H9 (cell line): ENCODE data around the gene FOXD1. TPM values are rescaled to one million over a fixed set of nuclear protein-coding genes. Genes with fewer than 3 reads are reported as not detected.

Experiments used
- DNase-seq: peaks from one replicate; pipeline ENCODE4 v3.0.0-alpha.2; 2017
- H2AFZ ChIP-seq: one replicate; pipeline ENCODE4 v1.6.1; 2013; ENCODE audit warnings: mild to moderate bottlenecking, low read length, control low read depth, moderate library complexity
- H2AK5ac ChIP-seq: 2 replicates; pipeline ENCODE4 v1.6.1; 2013; ENCODE audit warnings: low read length, control low read depth, mixed read lengths; ENCODE audit not compliant: insufficient read length
- H2BK120ac ChIP-seq: one replicate; pipeline ENCODE4 v1.6.1; 2013; ENCODE audit warnings: low read depth, mild to moderate bottlenecking, low read length, control low read depth, inconsistent platforms; ENCODE audit not compliant: poor library complexity, severe bottlenecking
- H2BK12ac ChIP-seq: 2 replicates; pipeline ENCODE4 v1.6.1; 2013; ENCODE audit warnings: low read length, control low read depth, mixed read lengths, low read depth; ENCODE audit not compliant: insufficient read length
- H2BK15ac ChIP-seq: 2 replicates; pipeline ENCODE4 v1.6.1; 2013; ENCODE audit warnings: low read depth, low read length, control low read depth
- H2BK20ac ChIP-seq: one replicate; pipeline ENCODE4 v1.6.1; 2013; ENCODE audit warnings: low read depth, mild to moderate bottlenecking, low read length, control low read depth, inconsistent platforms; ENCODE audit not compliant: poor library complexity, severe bottlenecking
- H2BK5ac ChIP-seq: 2 replicates; pipeline ENCODE4 v1.6.1; 2013; ENCODE audit warnings: low read length, control low read depth, mixed read lengths; ENCODE audit not compliant: insufficient read length
- H3K14ac ChIP-seq: 2 replicates; pipeline ENCODE4 v1.6.1; 2013; ENCODE audit warnings: low read length, control low read depth; ENCODE audit not compliant: insufficient read depth
- H3K18ac ChIP-seq: 2 replicates; pipeline ENCODE4 v1.6.1; 2013; ENCODE audit warnings: low read depth, mild to moderate bottlenecking, mixed read lengths, low read length, control low read depth; ENCODE audit not compliant: insufficient read length
- H3K23ac ChIP-seq: 2 replicates; pipeline ENCODE4 v1.6.1; 2013; ENCODE audit warnings: low read length, control low read depth, mixed read lengths, low read depth; ENCODE audit not compliant: insufficient read length
- H3K23me2 ChIP-seq: 2 replicates; pipeline ENCODE4 v1.6.1; 2013; ENCODE audit warnings: low read depth, mild to moderate bottlenecking, mixed read lengths, low read length, control low read depth; ENCODE audit not compliant: insufficient read length, poor library complexity, severe bottlenecking
- H3K27ac ChIP-seq: 2 replicates; pipeline ENCODE4 v1.5.1; 2013; ENCODE audit warnings: low read length, control low read depth, mixed read lengths, low read depth; ENCODE audit not compliant: insufficient read length
- H3K27me3 ChIP-seq: 2 replicates; pipeline ENCODE4 v1.6.1; 2013; ENCODE audit warnings: low read length, control low read depth, inconsistent platforms; ENCODE audit not compliant: insufficient read depth
- H3K4ac ChIP-seq: 2 replicates; pipeline ENCODE4 v1.6.1; 2013; ENCODE audit warnings: low read depth, mild to moderate bottlenecking, control low read depth, inconsistent platforms, low read length, moderate library complexity
- H3K4me1 ChIP-seq: 2 replicates; pipeline ENCODE4 v1.6.1; 2013; ENCODE audit warnings: low read length, control low read depth, inconsistent platforms; ENCODE audit not compliant: insufficient read depth
- H3K4me2 ChIP-seq: 2 replicates; pipeline ENCODE4 v1.6.1; 2013; ENCODE audit warnings: low read length, control low read depth, mixed read lengths; ENCODE audit not compliant: insufficient read length, insufficient read depth
- H3K56ac ChIP-seq: 2 replicates; pipeline ENCODE4 v1.6.1; 2013; ENCODE audit warnings: low read depth, mild to moderate bottlenecking, mixed read lengths, low read length, control low read depth; ENCODE audit not compliant: insufficient read length
- H3K79me1 ChIP-seq: 2 replicates; pipeline ENCODE4 v1.6.1; 2013; ENCODE audit warnings: low read depth, mild to moderate bottlenecking, moderate library complexity, low read length, control low read depth, inconsistent platforms; ENCODE audit not compliant: insufficient read depth, poor library complexity, severe bottlenecking
- H3K79me2 ChIP-seq: 2 replicates; pipeline ENCODE4 v1.6.1; 2013; ENCODE audit warnings: low read length, control low read depth, inconsistent platforms; ENCODE audit not compliant: insufficient read depth
- H3K9ac ChIP-seq: 2 replicates; pipeline ENCODE4 v1.6.1; 2013; ENCODE audit warnings: low read length, control low read depth, mixed read lengths; ENCODE audit not compliant: insufficient read length; ENCODE audit errors: extremely low read depth
- H3K9me3 ChIP-seq: one replicate; pipeline ENCODE4 v1.6.1; 2013; ENCODE audit warnings: low read depth, low read length, inconsistent platforms; ENCODE audit not compliant: control insufficient read depth
- H3T11ph ChIP-seq: one replicate; pipeline ENCODE4 v1.6.1; 2013; ENCODE audit warnings: mild to moderate bottlenecking, low read length, control low read depth, inconsistent platforms
- H4K20me1 ChIP-seq: one replicate; pipeline ENCODE4 v1.6.1; 2013; ENCODE audit not compliant: control insufficient read depth, insufficient read length, insufficient read depth
- H4K5ac ChIP-seq: 2 replicates; pipeline ENCODE4 v1.6.1; 2013; ENCODE audit warnings: low read depth, mild to moderate bottlenecking, mixed read lengths, low read length, control low read depth; ENCODE audit not compliant: insufficient read length
- H4K8ac ChIP-seq: replicated peaks from 2 replicates; pipeline ENCODE4 v1.6.1; 2013; ENCODE audit warnings: low read length, control low read depth, mixed read lengths, low read depth; ENCODE audit not compliant: insufficient read length
- H4K91ac ChIP-seq: 2 replicates; pipeline ENCODE4 v1.6.1; 2013; ENCODE audit warnings: low read depth, mild to moderate bottlenecking, moderate library complexity, mixed read lengths, low read length, control low read depth; ENCODE audit not compliant: insufficient read length
- H3K27ac Mint-ChIP-seq, 3 experiments: 2 replicates in 2 of 3; 3 replicates in 1 of 3; pipeline ENCODE4 v1.8.0; 2020 to 2021; ENCODE audit warnings: mixed read lengths in 3 of 3, mild to moderate bottlenecking in 1 of 3, moderate library complexity in 1 of 3
- H3K27me3 Mint-ChIP-seq: 2 replicates; pipeline ENCODE4 v1.8.0; 2021; ENCODE audit warnings: low read depth, mild to moderate bottlenecking, moderate library complexity, mixed read lengths
- H3K36me3 Mint-ChIP-seq, 3 experiments: 2 replicates in 2 of 3; 3 replicates in 1 of 3; pipeline ENCODE4 v1.8.0; 2020 to 2021; ENCODE audit warnings: low read depth in 3 of 3, mixed read lengths in 3 of 3; ENCODE audit not compliant: insufficient read depth in 1 of 3
- H3K4me1 Mint-ChIP-seq, 2 experiments: 2 replicates each; pipeline ENCODE4 v1.8.0; 2020; ENCODE audit warnings: mixed read lengths in 2 of 2
- H3K4me3 Mint-ChIP-seq, 2 experiments: 2 replicates in 1 of 2; 3 replicates in 1 of 2; pipeline ENCODE4 v1.8.0; 2020 to 2021; ENCODE audit warnings: mild to moderate bottlenecking in 2 of 2, mixed read lengths in 2 of 2, moderate library complexity in 1 of 2
- H3K9me3 Mint-ChIP-seq, 2 experiments: 2 replicates in 1 of 2; 3 replicates in 1 of 2; pipeline ENCODE4 v1.8.0; 2020; ENCODE audit warnings: mild to moderate bottlenecking in 2 of 2, mixed read lengths in 2 of 2, moderate library complexity in 1 of 2
- total RNA-seq: library from RNA; stranded (reverse); gene quantifications from 2 replicates; pipeline ENCODE4 v1.2.1, GENCODE V29; 2021
- TF ChIP-seq, protein P1 (sequence below): fragments of 200-600 bp; sonication (generic); conservative IDR thresholded peaks from 3 replicates; pipeline ENCODE4 v1.8.0; 2021; ENCODE audit warnings: antibody characterized with exemption, mild to moderate bottlenecking

FOXD1 gene
- total RNA-seq, 1 experiment from 2014 or later, result 0.20 TPM

GRCh38 chr5:73441378-73441777, 7.2 kb downstream of the FOXD1 start:
- no peak overlapping the region for H2AK5ac ChIP-seq
- H3K14ac ChIP-seq, result no peak overlapping the region
- Mint-ChIP-seq H3K4me1 (peaks cover 24 to 37% of the 10 kb centered on the region in 2 experiments), H3K27ac (no peak overlapping the region), H3K27me3 (peaks cover 98% of the 10 kb centered on the region), H3K4me3 (no peak overlapping the region), H3K36me3 (no peaks in the 10 kb centered on the region; a peak in 1 of 7 replicates), H3K9me3 (peaks cover 15 to 36% of the 10 kb centered on the region in 2 experiments)
- no peak overlapping the region for H4K8ac ChIP-seq
- no peak overlapping the region for H4K5ac ChIP-seq
- no peak overlapping the region for H2BK20ac ChIP-seq
- H3K27me3 ChIP-seq, result peaks cover 85% of the 10 kb centered on the region
- H2BK12ac ChIP-seq, result no peak overlapping the region
- no peak overlapping the region for H2AFZ ChIP-seq
- no peak overlapping the region for H3T11ph ChIP-seq
- no peaks in the 10 kb centered on the region for H4K20me1 ChIP-seq
- H3K18ac ChIP-seq, result no peak overlapping the region
- H2BK120ac ChIP-seq, result no peak overlapping the region
- H3K4me1 ChIP-seq, result no peaks in the 10 kb centered on the region
- H3K27ac ChIP-seq, result no peak overlapping the region
- H3K4ac ChIP-seq, result no peak overlapping the region
- no peak overlapping the region for H4K91ac ChIP-seq
- peaks cover 11% of the 10 kb centered on the region for H3K23me2 ChIP-seq
- no peak overlapping the region for H3K23ac ChIP-seq
- no peak for DNase-seq
- no peaks in the 10 kb centered on the region for H3K79me1 ChIP-seq
- no peak overlapping the region for H3K4me2 ChIP-seq
- TF ChIP-seq, protein P1, sequence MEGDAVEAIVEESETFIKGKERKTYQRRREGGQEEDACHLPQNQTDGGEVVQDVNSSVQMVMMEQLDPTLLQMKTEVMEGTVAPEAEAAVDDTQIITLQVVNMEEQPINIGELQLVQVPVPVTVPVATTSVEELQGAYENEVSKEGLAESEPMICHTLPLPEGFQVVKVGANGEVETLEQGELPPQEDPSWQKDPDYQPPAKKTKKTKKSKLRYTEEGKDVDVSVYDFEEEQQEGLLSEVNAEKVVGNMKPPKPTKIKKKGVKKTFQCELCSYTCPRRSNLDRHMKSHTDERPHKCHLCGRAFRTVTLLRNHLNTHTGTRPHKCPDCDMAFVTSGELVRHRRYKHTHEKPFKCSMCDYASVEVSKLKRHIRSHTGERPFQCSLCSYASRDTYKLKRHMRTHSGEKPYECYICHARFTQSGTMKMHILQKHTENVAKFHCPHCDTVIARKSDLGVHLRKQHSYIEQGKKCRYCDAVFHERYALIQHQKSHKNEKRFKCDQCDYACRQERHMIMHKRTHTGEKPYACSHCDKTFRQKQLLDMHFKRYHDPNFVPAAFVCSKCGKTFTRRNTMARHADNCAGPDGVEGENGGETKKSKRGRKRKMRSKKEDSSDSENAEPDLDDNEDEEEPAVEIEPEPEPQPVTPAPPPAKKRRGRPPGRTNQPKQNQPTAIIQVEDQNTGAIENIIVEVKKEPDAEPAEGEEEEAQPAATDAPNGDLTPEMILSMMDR, result no peak
- H2BK15ac ChIP-seq, result no peak overlapping the region
- H3K9me3 ChIP-seq, result no peaks in the 10 kb centered on the region
- no peak overlapping the region for H2BK5ac ChIP-seq
- H3K9ac ChIP-seq, result no peak overlapping the region
- no peak overlapping the region for H3K56ac ChIP-seq
- H3K79me2 ChIP-seq, result no peaks in the 10 kb centered on the region
